Suprapubic skin (tissue), 4 donors: Measurements from ENCODE around the gene TMUB1.

Experiments
- EP300 ChIP-seq: sonication (generic); formaldehyde crosslinking; IDR thresholded peaks from one replicate; pipeline ENCODE4 v1.6.1; 2017; ENCODE audit warnings: antibody characterized with exemption
- POLR2A ChIP-seq, 2 donors: fragments of 450-650 bp; IDR thresholded peaks; one replicate each; pipeline ENCODE4 v1.6.1; 2017; ENCODE audit warnings: antibody characterized with exemption in 2 of 2, mild to moderate bottlenecking in 2 of 2, moderate library complexity in 2 of 2
- POLR2AphosphoS5 ChIP-seq, 3 donors: sonication (generic); formaldehyde crosslinking; IDR thresholded peaks; one replicate each; pipeline ENCODE4 v1.6.1; 2017; ENCODE audit warnings: antibody characterized with exemption in 3 of 3
- TF ChIP-seq, protein P1 (sequence below), 2 donors: fragments of 200-600 bp in 1 of 2; fragments of 450-650 bp in 1 of 2; sonication (generic) in 1 of 2; IDR thresholded peaks; one replicate each; pipeline ENCODE4 v1.5.1; 2016 to 2019; ENCODE audit warnings: antibody characterized with exemption in 2 of 2, mild to moderate bottlenecking in 1 of 2, moderate library complexity in 1 of 2

DNA sequence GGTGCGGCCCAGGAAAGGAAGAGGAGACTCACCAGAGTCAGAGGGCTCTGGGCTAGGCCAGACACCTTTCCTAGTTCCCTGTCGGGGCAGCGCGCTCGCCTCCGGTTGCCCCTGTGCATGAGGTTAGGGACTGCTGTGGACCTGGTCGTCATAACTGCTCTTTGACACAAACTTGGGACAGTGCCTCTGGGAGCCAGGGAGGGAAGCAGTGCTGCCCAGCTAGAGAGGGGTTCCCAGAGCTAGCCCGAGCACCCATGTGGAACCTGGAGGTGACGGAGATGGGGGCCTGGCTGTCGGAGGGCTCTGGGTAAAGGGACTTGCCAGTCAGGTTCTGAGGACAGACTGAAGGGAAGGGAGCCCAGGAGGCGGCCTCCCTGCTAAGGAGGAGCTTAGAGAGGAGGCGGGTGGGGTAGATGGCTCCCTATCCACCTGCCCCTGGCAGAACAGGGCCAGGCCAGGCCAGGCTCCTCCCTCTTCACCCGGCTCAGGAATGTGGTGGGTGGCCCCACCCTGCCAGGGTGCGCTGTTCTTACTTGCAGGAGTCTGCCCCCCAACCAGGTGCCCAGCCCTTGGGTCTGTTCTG lies 32.6 kb upstream of the TMUB1 start:
- TF ChIP-seq, protein P1, sequence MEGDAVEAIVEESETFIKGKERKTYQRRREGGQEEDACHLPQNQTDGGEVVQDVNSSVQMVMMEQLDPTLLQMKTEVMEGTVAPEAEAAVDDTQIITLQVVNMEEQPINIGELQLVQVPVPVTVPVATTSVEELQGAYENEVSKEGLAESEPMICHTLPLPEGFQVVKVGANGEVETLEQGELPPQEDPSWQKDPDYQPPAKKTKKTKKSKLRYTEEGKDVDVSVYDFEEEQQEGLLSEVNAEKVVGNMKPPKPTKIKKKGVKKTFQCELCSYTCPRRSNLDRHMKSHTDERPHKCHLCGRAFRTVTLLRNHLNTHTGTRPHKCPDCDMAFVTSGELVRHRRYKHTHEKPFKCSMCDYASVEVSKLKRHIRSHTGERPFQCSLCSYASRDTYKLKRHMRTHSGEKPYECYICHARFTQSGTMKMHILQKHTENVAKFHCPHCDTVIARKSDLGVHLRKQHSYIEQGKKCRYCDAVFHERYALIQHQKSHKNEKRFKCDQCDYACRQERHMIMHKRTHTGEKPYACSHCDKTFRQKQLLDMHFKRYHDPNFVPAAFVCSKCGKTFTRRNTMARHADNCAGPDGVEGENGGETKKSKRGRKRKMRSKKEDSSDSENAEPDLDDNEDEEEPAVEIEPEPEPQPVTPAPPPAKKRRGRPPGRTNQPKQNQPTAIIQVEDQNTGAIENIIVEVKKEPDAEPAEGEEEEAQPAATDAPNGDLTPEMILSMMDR (IDR thresholded peaks at IDR 0.05), result no peak
- TF ChIP-seq POLR2A (IDR thresholded peaks at IDR 0.05) (peak in 1 of 2 donors; percentile 10), POLR2AphosphoS5 (IDR thresholded peaks at IDR 0.05) (no peak), EP300 (no peak)
